ENCODE results near the gene SLN.

The SLN gene

DNA sequence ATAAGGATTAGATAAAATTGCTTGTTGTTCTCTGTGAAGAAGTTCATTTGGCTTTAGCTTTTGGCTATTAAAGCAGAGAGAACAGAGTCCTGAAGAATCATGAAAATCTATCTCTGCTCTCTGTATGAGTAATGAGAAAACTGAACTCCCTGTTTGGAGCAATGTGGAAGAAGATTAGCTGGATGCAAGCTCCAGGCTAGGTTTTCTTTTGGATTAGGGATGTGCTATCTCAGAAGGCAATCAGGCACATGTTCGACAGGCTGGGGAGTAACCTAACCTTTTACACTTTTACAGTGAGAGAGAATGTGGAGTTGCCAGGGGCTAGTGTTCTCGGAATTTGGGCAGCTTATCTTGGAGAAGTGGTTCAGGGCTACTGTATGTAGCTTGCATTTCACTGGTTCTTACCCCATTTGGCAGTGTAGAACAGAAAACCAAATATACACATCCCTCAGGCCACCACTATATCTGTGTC lies 8.5 kb upstream of the SLN start:
- Histone ChIP-seq H3K4me1 (ENCODE audit: control insufficient read depth, insufficient read depth, low read length, poor library complexity, severe bottlenecking) (no peaks in the 10 kb centered on the region), H3K4me3 (ENCODE audit: insufficient read depth, low read depth, low read length, poor library complexity, severe bottlenecking) (no peak overlapping the region), H3K36me3 (ENCODE audit: control insufficient read depth, insufficient read depth, low read length) (no peaks in the 10 kb centered on the region), H3K27me3 (replicated peaks; ENCODE audit: control insufficient read depth, insufficient read depth, low read length, poor library complexity, severe bottlenecking) (no peaks in the 10 kb centered on the region), H3K27ac (ENCODE audit: insufficient read depth, low read length, poor library complexity, severe bottlenecking) (no peak overlapping the region), H3K9me3 (ENCODE audit: control insufficient read depth, low read length) (no peaks in the 10 kb centered on the region)
- DNase-seq: no peak

DNA sequence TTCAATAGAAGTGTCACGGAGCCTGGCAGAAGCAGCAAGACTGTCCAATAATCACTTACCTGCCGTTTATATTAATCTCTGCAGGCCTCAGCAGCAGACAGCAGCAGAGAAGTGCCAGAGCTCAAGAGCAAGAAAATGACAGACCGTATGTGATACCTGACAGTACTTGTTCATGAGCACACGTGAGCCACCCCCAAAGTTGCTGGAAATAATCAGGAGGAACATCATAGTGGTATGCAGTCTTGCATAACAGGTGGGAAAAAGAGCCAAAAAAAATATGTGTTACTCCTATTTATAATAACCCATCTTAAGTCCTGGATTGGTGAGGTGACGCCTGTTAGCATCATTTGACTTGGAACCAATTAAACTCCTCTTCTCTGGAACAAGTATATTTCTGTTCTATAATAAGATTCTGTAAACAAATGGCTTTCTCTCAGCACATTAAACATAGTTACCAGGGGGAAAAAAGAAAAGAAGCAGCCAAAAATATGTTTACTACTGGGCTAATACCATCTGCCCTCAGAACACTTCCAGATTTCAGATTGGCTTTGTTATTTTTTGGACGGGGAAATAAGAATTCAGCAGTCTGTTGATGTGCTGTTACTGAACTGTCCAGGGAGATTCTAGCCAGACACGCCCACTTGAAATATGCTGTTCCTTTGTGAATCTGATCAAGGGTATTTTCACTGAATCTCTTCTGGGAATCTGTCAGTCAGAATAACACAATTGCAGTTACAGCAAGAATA lies 7.9 kb upstream of the SLN start:
- H3K4me3 ChIP-seq (ENCODE audit: insufficient read depth, low read depth, low read length, poor library complexity, severe bottlenecking): no peak overlapping the region
- no peak for DNase-seq
- H3K9me3 ChIP-seq (ENCODE audit: control insufficient read depth, low read length): no peaks in the 10 kb centered on the region
- H3K27me3 ChIP-seq (replicated peaks; ENCODE audit: control insufficient read depth, insufficient read depth, low read length, poor library complexity, severe bottlenecking): no peaks in the 10 kb centered on the region
- no peaks in the 10 kb centered on the region for H3K36me3 ChIP-seq (ENCODE audit: control insufficient read depth, insufficient read depth, low read length)
- H3K4me1 ChIP-seq (ENCODE audit: control insufficient read depth, insufficient read depth, low read length, poor library complexity, severe bottlenecking): no peaks in the 10 kb centered on the region
- H3K27ac ChIP-seq (ENCODE audit: insufficient read depth, low read length, poor library complexity, severe bottlenecking): no peak overlapping the region

- Histone ChIP-seq H3K36me3 (ENCODE audit: control insufficient read depth, insufficient read depth, low read length) (no peaks in the 10 kb centered on the region), H3K4me1 (ENCODE audit: control insufficient read depth, insufficient read depth, low read length, poor library complexity, severe bottlenecking) (no peaks in the 10 kb centered on the region), H3K27me3 (replicated peaks; ENCODE audit: control insufficient read depth, insufficient read depth, low read length, poor library complexity, severe bottlenecking) (no peaks in the 10 kb centered on the region), H3K9me3 (ENCODE audit: control insufficient read depth, low read length) (no peaks in the 10 kb centered on the region), H3K27ac (ENCODE audit: insufficient read depth, low read length, poor library complexity, severe bottlenecking) (no peak overlapping the region), H3K4me3 (ENCODE audit: insufficient read depth, low read depth, low read length, poor library complexity, severe bottlenecking) (no peak overlapping the region)
- no peak for DNase-seq
Measured at GRCh38 chr11:107719073-107719472, 7.2 kb upstream of the SLN start.

- DNase-seq: no peak
- no peaks in the 10 kb centered on the region for H3K4me1 ChIP-seq (ENCODE audit: control insufficient read depth, insufficient read depth, low read length, poor library complexity, severe bottlenecking)
- H3K9me3 ChIP-seq (ENCODE audit: control insufficient read depth, low read length): no peaks in the 10 kb centered on the region
- H3K27me3 ChIP-seq (replicated peaks; ENCODE audit: control insufficient read depth, insufficient read depth, low read length, poor library complexity, severe bottlenecking): no peaks in the 10 kb centered on the region
- H3K4me3 ChIP-seq (ENCODE audit: insufficient read depth, low read depth, low read length, poor library complexity, severe bottlenecking): no peak overlapping the region
- no peaks in the 10 kb centered on the region for H3K36me3 ChIP-seq (ENCODE audit: control insufficient read depth, insufficient read depth, low read length)
- H3K27ac ChIP-seq (ENCODE audit: insufficient read depth, low read length, poor library complexity, severe bottlenecking): no peak overlapping the region
Measured at GRCh38 chr11:107716884-107717532, 5.2 kb upstream of the SLN start.

GRCh38 chr11:107713009-107713408 lies 1.2 kb upstream of the SLN start:
- no peaks in the 10 kb centered on the region for H3K4me1 ChIP-seq (ENCODE audit: control insufficient read depth, insufficient read depth, low read length, poor library complexity, severe bottlenecking)
- no peak for DNase-seq
- H3K36me3 ChIP-seq (ENCODE audit: control insufficient read depth, insufficient read depth, low read length): no peaks in the 10 kb centered on the region
- H3K9me3 ChIP-seq (ENCODE audit: control insufficient read depth, low read length): no peaks in the 10 kb centered on the region
- H3K27me3 ChIP-seq (replicated peaks; ENCODE audit: control insufficient read depth, insufficient read depth, low read length, poor library complexity, severe bottlenecking): no peaks in the 10 kb centered on the region
- no peak overlapping the region for H3K4me3 ChIP-seq (ENCODE audit: insufficient read depth, low read depth, low read length, poor library complexity, severe bottlenecking)
- H3K27ac ChIP-seq (ENCODE audit: insufficient read depth, low read length, poor library complexity, severe bottlenecking): no peak overlapping the region

DNA sequence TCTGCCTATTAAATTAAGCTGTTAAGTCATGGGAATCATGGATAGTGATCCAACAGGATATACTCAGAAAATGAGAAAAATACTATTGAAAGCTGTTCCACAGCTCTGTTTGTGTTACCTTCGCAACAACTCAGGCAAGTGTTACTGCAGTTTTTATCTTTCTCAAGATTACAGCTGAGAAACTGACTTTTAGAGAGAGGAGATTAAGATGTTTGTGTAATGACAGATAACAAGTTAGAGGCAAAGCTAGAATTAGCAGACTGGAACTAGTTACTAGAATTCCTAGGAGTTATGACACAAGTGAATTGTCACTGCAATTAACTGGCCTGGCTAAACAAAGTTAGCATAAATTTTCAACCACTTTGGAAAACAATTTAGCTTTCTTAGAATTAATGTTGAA lies 1.6 kb downstream of the SLN start:
- no peak overlapping the region for H3K27ac ChIP-seq (ENCODE audit: insufficient read depth, low read length, poor library complexity, severe bottlenecking)
- DNase-seq: no peak
- no peaks in the 10 kb centered on the region for H3K9me3 ChIP-seq (ENCODE audit: control insufficient read depth, low read length)
- no peaks in the 10 kb centered on the region for H3K36me3 ChIP-seq (ENCODE audit: control insufficient read depth, insufficient read depth, low read length)
- no peaks in the 10 kb centered on the region for H3K4me1 ChIP-seq (ENCODE audit: control insufficient read depth, insufficient read depth, low read length, poor library complexity, severe bottlenecking)
- no peak overlapping the region for H3K4me3 ChIP-seq (ENCODE audit: insufficient read depth, low read depth, low read length, poor library complexity, severe bottlenecking)
- no peaks in the 10 kb centered on the region for H3K27me3 ChIP-seq (replicated peaks; ENCODE audit: control insufficient read depth, insufficient read depth, low read length, poor library complexity, severe bottlenecking)

DNA sequence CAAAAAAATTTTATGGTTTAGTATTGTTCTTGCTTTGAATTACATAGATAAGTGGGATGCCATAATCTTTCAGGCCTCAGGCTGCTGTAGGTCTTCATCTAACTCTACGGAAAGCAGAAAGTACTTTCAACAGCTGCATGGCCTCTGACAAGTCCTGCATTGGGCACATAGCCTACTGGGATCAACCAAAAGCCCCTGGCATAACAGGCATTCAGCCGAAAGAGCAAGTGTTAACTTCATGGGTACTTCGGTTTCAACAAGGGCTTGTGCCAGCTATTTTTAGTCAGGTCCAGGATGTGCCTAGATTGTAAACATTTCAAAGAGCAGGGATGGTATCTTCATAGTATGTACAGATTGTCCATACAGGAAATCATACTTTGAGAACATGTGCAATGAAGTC lies 3.1 kb downstream of the SLN start:
- Histone ChIP-seq H3K27me3 (replicated peaks; ENCODE audit: control insufficient read depth, insufficient read depth, low read length, poor library complexity, severe bottlenecking) (no peaks in the 10 kb centered on the region), H3K4me1 (ENCODE audit: control insufficient read depth, insufficient read depth, low read length, poor library complexity, severe bottlenecking) (no peaks in the 10 kb centered on the region), H3K4me3 (ENCODE audit: insufficient read depth, low read depth, low read length, poor library complexity, severe bottlenecking) (no peak overlapping the region), H3K36me3 (ENCODE audit: control insufficient read depth, insufficient read depth, low read length) (no peaks in the 10 kb centered on the region), H3K27ac (ENCODE audit: insufficient read depth, low read length, poor library complexity, severe bottlenecking) (no peak overlapping the region), H3K9me3 (ENCODE audit: control insufficient read depth, low read length) (no peaks in the 10 kb centered on the region)
- DNase-seq: no peak

GRCh38 chr11:107707807-107708206 lies 4.0 kb downstream of the SLN start:
- no peak overlapping the region for H3K4me3 ChIP-seq (ENCODE audit: insufficient read depth, low read depth, low read length, poor library complexity, severe bottlenecking)
- H3K4me1 ChIP-seq (ENCODE audit: control insufficient read depth, insufficient read depth, low read length, poor library complexity, severe bottlenecking): no peaks in the 10 kb centered on the region
- no peak overlapping the region for H3K27ac ChIP-seq (ENCODE audit: insufficient read depth, low read length, poor library complexity, severe bottlenecking)
- no peak for DNase-seq
- no peaks in the 10 kb centered on the region for H3K36me3 ChIP-seq (ENCODE audit: control insufficient read depth, insufficient read depth, low read length)
- H3K27me3 ChIP-seq (replicated peaks; ENCODE audit: control insufficient read depth, insufficient read depth, low read length, poor library complexity, severe bottlenecking): no peaks in the 10 kb centered on the region
- no peaks in the 10 kb centered on the region for H3K9me3 ChIP-seq (ENCODE audit: control insufficient read depth, low read length)

GRCh38 chr11:107707215-107707671 lies 4.6 kb downstream of the SLN start:
- no peak overlapping the region for H3K27ac ChIP-seq (ENCODE audit: insufficient read depth, low read length, poor library complexity, severe bottlenecking)
- H3K4me1 ChIP-seq (ENCODE audit: control insufficient read depth, insufficient read depth, low read length, poor library complexity, severe bottlenecking): no peaks in the 10 kb centered on the region
- H3K4me3 ChIP-seq (ENCODE audit: insufficient read depth, low read depth, low read length, poor library complexity, severe bottlenecking): no peak overlapping the region
- no peaks in the 10 kb centered on the region for H3K9me3 ChIP-seq (ENCODE audit: control insufficient read depth, low read length)
- no peaks in the 10 kb centered on the region for H3K36me3 ChIP-seq (ENCODE audit: control insufficient read depth, insufficient read depth, low read length)
- no peaks in the 10 kb centered on the region for H3K27me3 ChIP-seq (replicated peaks; ENCODE audit: control insufficient read depth, insufficient read depth, low read length, poor library complexity, severe bottlenecking)
- DNase-seq: no peak

GRCh38 chr11:107706531-107706930 lies 5.3 kb downstream of the SLN start:
- Histone ChIP-seq H3K27ac (ENCODE audit: insufficient read depth, low read length, poor library complexity, severe bottlenecking) (no peak overlapping the region), H3K4me1 (ENCODE audit: control insufficient read depth, insufficient read depth, low read length, poor library complexity, severe bottlenecking) (no peaks in the 10 kb centered on the region), H3K36me3 (ENCODE audit: control insufficient read depth, insufficient read depth, low read length) (no peaks in the 10 kb centered on the region), H3K9me3 (ENCODE audit: control insufficient read depth, low read length) (no peaks in the 10 kb centered on the region), H3K4me3 (ENCODE audit: insufficient read depth, low read depth, low read length, poor library complexity, severe bottlenecking) (no peak overlapping the region), H3K27me3 (replicated peaks; ENCODE audit: control insufficient read depth, insufficient read depth, low read length, poor library complexity, severe bottlenecking) (no peaks in the 10 kb centered on the region)
- DNase-seq: no peak
